Measurements from ENCODE around the gene C2orf81.

The C2orf81 gene

DNA sequence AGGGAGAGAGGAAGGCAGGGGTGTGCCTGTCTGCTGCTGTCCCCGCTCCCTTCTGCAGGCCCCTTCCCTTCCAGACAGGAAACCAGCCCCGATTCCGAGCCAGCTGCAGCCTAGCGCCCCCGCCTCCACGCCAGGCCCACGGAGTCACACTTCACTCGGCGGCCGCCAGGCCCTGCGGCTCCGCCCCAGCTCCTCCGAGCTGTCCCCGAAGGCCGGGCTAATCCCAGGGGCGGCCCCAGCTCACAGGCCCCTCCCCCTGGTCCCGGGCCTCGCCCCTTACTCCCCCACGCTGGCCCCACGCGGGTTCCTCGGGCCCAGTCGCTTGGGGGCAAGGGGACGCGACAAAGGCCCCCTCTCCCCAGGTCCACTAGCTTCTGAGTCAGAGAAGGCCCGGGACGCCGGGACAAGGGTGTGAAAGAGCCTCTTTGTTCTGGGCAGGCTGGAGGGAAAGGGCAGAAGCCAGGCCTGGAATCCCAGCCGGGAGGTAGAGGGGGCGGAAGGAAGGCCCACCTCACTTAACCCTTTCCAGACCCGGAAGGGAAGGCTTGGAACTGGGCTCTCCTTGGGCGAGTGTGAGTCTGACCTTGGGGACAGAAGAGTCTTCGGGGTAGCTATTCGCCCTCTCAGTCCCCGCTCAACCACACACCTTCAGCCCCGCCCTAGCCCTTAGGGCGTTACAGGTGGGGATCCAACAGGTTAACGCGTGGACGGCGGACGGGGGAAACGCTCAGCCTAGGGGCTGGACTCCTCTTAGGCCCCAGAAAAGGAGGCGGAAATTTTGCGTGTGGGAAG, 19.2 kb upstream of the C2orf81 start:
- H3K4me3 ChIP-seq (replicated peaks; ENCODE audit: low read depth, low read length) = peak overlapping the region; percentile 68
- DNase-seq (ENCODE audit: low read depth) = peak; percentile 86
- TF ChIP-seq, protein P1, sequence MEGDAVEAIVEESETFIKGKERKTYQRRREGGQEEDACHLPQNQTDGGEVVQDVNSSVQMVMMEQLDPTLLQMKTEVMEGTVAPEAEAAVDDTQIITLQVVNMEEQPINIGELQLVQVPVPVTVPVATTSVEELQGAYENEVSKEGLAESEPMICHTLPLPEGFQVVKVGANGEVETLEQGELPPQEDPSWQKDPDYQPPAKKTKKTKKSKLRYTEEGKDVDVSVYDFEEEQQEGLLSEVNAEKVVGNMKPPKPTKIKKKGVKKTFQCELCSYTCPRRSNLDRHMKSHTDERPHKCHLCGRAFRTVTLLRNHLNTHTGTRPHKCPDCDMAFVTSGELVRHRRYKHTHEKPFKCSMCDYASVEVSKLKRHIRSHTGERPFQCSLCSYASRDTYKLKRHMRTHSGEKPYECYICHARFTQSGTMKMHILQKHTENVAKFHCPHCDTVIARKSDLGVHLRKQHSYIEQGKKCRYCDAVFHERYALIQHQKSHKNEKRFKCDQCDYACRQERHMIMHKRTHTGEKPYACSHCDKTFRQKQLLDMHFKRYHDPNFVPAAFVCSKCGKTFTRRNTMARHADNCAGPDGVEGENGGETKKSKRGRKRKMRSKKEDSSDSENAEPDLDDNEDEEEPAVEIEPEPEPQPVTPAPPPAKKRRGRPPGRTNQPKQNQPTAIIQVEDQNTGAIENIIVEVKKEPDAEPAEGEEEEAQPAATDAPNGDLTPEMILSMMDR (IDR thresholded peaks at IDR 0.05; ENCODE audit: low read length, missing control alignments) = peak; percentile 12

DNA sequence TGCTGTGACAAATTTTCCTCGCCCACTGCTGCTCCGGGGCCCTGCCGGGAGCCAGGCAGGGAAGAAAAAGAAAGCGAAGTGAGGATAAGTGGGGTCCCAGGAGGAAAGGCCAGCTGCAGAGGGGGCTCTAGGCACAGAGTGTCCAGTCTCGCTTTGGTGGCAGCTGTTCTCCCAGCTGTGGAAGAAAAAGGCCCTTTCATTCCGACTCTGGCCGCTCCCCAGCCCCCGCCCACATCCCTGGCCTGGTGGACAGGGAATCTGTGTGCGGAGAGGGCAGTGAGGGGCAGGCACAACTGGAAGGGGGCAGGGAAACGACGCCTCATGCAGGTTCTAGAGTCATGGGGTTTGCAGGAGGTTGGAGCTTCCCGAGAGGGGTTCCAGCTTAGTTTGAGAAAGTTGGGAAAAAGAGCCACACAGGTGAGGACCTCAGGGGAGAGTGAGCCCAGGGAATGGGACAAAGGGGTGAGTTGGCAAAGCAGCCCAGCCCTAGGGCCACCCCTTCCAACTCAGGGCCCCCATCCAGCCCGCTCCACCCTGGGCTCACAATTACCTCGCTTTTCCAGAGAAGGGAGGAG, 18.5 kb upstream of the C2orf81 start:
- H3K4me3 ChIP-seq (replicated peaks; ENCODE audit: low read depth, low read length) = peak overlapping the region; percentile 68
- TF ChIP-seq, protein P1 (IDR thresholded peaks at IDR 0.05; ENCODE audit: low read length, missing control alignments) = no peak
- peak; percentile 67 for DNase-seq (ENCODE audit: low read depth)

DNA sequence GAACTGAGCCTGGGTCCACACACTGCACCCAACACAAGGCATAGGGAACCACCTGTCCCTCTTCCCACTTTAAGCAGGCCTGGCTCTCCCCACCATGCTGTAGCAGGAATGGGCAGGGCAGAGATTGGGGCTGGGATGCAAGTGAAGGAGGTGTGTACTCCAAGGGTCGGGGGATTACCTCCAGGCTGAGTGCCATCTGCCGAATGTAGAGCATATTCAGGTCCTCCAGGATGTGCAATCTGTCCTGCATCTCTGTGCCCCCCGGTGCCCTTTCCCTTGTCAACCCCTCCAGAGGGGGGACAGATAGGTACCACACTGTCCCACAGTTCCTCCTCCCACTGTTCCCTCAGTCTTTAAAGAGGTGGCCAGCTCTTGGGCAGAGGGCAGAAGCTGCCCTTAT, 18.0 kb upstream of the C2orf81 start:
- TF ChIP-seq, protein P1 (IDR thresholded peaks at IDR 0.05; ENCODE audit: low read length, missing control alignments) = no peak
- H3K4me3 ChIP-seq (replicated peaks; ENCODE audit: low read depth, low read length) = peak overlapping the region; percentile 68
- no peak for DNase-seq (ENCODE audit: low read depth)

DNA sequence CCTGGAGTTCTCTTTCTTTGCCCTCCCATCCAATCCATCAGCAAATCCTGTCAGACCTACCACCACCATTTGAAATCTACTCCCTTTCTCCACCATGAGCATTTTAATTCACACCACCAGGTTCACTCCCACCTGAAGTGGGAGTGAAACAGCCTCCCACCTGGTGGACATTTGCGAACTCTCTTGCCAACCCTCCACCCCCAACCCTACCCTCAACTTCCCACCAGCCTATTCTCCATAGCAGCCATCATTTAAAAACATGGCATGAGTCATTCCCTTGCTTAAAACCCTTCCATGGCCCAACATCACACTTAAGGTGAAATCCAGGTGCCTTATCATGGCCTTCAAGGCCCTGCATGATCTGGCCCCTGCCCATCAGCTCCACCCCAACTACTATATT, 16.8 kb upstream of the C2orf81 start:
- DNase-seq (ENCODE audit: low read depth) = no peak
- TF ChIP-seq, protein P1 (IDR thresholded peaks at IDR 0.05; ENCODE audit: low read length, missing control alignments) = no peak
- no peak overlapping the region for H3K4me3 ChIP-seq (replicated peaks; ENCODE audit: low read depth, low read length)

DNA sequence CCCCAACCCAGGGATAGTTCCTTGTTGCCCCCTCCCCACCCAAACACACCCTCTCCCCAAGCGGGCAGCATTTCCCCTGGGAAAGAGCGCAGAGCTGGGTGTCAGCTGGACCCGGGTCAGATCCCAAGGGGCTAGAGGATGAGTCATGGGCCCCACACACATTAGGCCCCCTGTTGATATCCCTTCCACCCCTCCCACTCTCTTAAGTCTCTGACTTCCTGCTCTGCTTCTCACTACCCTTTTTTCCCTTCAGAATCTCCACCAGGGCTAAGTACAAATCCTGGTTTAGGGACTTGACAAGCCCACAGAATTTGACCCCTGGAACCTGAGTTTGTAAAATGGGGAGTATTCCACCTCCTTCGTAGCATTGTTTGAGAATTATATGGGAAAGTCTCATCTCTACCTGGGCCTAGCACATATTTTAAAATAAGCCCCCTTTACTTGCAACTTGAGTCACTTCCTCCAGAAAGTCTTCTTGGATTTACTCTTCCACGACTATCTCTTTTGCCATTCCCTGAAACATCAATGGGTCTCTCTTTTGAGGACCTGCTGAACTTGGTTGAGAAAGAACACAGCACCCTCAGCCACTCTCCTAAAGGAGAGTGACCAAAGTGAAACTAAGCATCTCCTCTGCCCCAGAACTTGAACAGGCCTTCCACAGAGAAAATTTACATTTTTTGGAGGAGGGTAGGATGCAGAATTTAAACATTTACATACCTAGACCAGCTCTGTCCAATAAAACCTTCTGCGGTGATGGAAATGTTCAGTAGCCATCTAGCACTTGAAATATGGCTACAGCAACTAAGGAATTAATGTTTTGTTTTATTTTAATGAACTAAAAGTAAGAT, 15.7 kb upstream of the C2orf81 start:
- peak; percentile 26 for DNase-seq (ENCODE audit: low read depth)
- TF ChIP-seq, protein P1 (IDR thresholded peaks at IDR 0.05; ENCODE audit: low read length, missing control alignments) = no peak
- no peak overlapping the region for H3K4me3 ChIP-seq (replicated peaks; ENCODE audit: low read depth, low read length)

GRCh38 chr2:74436111-74436805, 14.8 kb upstream of the C2orf81 start:
- H3K4me3 ChIP-seq (replicated peaks; ENCODE audit: low read depth, low read length) = no peak overlapping the region
- DNase-seq (ENCODE audit: low read depth) = no peak
- TF ChIP-seq, protein P1 (IDR thresholded peaks at IDR 0.05; ENCODE audit: low read length, missing control alignments) = no peak

Measured in fibroblast of pulmonary artery (primary cell).